HG03159 (cell line): ENCODE measurements around the gene TUBD1.
A peak's percentile ranks its signal among the peaks of the same experiment; 100 is the strongest.
"Not testable (repeated sequence)": the region's sequence is repeated elsewhere in the genome, so short reads cannot be mapped to it uniquely, and the experiment has no call there.

Source experiments
- ATAC-seq: cut with Tn5 transposase; IDR thresholded peaks from one replicate; pipeline ENCODE4 v1.9.1; 2021; ENCODE audit warnings: mild to moderate bottlenecking, moderate library complexity; ENCODE audit not compliant: unreplicated experiment

The TUBD1 gene

GRCh38 chr17:59845595-59846393 is 46.9 kb downstream of the TUBD1 start:
- peak; percentile 36 for ATAC-seq

- no peak for ATAC-seq
Measured at GRCh38 chr17:59844884-59845594, 47.7 kb downstream of the TUBD1 start.

- no peak for ATAC-seq
Measured at GRCh38 chr17:59842901-59843652, 49.7 kb downstream of the TUBD1 start.

DNA sequence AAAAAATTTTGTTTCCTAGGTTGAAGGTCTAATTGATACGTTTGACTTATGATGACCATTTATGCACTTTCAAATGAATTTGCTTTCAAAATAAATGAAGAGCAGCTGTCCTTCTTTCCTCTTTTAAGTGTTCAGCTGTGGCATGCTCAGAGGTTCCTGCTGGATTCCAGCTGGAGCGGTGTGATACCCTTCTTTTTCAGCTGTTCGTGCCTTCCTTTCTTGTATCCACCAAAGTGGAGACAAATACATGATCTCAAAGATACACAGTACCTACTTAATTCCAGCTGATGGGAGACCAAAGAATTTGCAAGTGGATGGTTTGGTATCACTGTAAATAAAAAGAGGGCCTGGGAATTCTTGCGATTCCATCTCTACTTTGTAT is 50.9 kb downstream of the TUBD1 start:
- ATAC-seq: not testable (repeated sequence)

DNA sequence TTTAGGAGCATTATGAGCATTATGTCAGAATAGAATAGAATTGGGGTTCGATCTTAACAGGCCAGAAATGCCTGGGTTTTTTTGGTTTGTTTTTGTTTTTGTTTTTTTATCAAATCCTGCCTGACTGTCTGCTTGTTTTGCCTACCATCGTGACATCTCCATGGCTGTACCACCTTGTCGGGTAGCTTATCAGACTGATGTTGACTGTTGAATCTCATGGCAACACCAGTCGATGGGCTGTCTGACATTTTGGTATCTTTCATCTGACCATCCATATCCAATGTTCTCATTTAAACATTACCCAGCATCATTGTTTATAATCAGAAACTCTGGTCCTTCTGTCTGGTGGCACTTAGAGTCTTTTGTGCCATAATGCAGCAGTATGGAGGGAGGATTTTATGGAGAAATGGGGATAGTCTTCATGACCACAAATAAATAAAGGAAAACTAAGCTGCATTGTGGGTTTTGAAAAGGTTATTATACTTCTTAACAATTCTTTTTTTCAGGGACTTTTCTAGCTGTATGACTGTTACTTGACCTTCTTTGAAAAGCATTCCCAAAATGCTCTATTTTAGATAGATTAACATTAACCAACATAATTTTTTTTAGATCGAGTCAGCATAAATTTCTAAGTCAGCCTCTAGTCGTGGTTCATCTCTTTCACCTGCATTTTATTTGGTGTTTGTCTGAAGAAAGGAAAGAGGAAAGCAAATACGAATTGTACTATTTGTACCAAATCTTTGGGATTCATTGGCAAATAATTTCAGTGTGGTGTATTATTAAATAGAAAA is 51.5 kb downstream of the TUBD1 start:
- ATAC-seq: not testable (repeated sequence)

DNA sequence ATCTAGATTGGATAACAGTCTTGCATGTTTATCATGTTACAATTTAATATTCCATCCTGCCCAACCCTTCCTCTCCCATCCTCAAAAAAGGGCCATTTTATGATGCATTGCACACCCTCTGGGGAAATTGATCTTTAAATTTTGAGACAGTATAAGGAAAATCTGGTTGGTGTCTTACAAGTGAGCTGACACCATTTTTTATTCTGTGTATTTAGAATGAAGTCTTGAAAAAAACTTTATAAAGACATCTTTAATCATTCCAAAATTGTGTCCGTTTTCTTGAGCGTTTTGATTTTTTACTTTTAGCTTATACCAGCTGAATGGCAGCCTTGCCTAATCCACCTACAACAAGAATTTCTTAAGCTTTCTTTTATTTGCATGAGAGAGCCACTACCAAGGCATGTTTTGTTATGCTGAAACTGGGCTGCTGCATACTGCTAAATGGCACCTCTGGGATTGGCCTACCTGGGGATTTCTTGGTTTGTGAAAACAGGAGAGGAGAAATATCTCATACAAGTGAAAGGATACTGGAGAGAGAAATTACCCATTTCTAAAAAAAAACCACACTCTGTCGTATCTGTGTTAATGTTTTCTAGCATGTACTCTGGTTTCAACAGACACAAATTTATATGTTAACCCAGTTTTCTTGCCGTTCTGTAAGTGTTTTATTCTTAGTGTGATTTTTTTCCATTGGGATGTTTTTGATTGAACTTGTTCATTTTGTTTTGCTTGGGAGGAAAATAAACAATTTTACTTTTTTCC is 52.2 kb downstream of the TUBD1 start:
- ATAC-seq: no peak

DNA sequence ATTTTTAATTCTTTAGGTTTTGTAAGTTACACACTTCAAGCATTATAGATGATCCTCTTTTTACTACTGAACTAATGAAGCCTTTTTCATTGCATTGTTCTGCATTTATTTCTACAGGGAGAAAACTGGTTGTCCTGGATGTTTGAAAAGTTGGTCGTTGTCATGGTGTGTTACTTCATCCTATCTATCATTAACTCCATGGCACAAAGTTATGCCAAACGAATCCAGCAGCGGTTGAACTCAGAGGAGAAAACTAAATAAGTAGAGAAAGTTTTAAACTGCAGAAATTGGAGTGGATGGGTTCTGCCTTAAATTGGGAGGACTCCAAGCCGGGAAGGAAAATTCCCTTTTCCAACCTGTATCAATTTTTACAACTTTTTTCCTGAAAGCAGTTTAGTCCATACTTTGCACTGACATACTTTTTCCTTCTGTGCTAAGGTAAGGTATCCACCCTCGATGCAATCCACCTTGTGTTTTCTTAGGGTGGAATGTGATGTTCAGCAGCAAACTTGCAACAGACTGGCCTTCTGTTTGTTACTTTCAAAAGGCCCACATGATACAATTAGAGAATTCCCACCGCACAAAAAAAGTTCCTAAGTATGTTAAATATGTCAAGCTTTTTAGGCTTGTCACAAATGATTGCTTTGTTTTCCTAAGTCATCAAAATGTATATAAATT is 53.0 kb downstream of the TUBD1 start:
- ATAC-seq: no peak

DNA sequence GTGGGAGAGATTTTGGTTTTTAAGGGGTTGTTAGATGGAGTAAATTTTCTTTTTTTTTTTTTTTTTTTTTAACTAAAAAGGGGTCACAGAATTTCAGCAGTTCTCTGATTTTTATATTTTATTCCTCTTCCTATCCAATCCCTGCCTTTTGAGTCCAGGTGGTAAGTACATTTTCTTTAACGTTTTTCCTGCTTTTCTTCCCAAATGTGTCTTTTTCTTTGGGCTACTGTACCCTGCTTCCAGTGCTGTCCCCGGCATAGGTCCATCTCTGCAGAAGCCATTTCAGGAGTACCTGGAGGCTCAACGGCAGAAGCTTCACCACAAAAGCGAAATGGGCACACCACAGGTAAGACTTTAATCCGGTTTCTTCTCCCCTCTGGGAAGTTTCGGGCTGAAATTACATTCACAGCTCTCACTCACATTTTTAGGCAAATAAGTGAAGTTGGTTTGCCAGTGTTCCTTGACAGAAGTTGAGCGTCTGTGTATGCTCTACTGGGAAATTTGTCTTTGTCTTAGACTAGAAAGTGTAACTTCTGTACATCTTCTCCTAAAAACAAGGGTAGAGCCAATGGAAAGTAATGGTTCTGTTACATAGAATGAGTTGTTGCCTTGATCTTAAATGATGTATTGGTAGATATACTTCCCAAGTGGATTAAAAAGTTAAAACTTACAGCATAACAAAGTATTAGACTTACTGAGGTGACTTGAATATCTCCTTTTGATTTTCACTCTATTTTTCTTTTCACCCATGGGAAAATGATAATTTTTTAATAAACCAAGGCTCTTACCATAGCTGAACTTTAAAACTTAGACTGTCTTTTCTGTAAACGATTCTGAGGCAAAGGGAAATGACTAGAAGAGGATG is 54.5 kb downstream of the TUBD1 start:
- no peak for ATAC-seq

DNA sequence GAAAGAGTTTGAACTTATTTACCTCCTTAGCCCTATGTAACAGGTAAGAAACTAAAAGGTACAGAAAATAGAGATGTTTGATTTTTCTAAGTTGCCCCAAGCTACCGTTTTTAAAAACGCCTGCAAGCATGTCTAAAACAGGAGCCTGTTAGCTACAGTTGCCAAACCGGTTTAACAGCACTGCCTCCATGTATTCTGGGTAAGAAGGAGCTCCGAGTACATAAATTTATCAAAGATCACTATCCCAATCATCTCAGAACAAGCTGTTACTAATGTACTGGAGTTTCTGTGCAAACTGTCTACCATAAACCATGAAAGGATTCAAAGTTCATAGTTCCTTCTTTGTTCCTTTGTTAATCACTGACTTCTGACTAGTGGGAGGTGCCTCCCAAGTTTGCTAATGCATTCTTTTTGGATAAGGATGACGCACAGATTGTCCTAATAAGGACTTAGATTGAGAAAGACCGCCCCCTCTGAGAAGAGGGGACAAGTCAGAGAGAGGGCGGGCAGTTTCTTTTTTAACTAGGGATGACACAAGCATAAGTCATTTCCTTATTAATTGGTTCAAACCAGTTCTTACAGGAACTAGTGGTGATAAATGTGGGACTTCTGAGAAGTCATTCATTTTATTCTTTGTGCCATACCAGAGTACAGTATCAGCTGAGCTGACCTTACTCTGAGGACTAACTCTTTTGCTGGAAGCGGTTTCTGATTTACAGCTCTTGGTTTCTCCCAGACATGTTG is 55.3 kb downstream of the TUBD1 start:
- ATAC-seq: peak; percentile 84

- ATAC-seq: no peak
Measured at GRCh38 chr17:59832883-59833379, 59.8 kb downstream of the TUBD1 start.

GRCh38 chr17:59830846-59831486 is 61.8 kb downstream of the TUBD1 start:
- ATAC-seq: no peak

DNA sequence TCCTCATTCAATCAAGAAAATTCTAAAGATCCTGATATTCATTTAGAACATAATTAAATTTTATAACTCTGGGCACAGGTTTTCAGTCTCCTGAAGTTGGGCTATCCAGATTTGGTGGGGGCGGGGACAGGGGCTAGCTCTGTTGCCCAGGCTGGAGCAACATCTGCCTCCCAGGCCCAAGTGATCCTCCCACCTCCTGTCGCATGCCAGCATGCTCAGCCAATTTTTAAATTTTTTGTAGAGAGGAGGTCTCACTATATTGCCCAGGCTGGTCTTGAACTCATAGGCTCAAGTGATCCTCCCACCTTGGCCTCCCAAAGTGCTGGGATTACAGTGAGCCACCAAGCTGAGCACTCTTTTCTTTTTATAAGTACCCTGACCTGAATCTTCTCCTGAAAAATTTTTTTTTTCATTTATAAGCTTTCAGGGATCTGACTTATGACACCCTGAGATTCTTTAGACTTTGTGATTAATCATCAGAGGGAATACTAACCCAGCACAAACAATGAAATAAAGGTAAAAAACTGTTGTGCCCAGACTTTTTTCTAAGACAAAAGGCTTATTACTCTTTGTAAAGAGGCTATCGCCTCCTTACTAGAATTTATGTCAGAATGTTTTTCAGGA is 62.6 kb downstream of the TUBD1 start:
- ATAC-seq: no peak

DNA sequence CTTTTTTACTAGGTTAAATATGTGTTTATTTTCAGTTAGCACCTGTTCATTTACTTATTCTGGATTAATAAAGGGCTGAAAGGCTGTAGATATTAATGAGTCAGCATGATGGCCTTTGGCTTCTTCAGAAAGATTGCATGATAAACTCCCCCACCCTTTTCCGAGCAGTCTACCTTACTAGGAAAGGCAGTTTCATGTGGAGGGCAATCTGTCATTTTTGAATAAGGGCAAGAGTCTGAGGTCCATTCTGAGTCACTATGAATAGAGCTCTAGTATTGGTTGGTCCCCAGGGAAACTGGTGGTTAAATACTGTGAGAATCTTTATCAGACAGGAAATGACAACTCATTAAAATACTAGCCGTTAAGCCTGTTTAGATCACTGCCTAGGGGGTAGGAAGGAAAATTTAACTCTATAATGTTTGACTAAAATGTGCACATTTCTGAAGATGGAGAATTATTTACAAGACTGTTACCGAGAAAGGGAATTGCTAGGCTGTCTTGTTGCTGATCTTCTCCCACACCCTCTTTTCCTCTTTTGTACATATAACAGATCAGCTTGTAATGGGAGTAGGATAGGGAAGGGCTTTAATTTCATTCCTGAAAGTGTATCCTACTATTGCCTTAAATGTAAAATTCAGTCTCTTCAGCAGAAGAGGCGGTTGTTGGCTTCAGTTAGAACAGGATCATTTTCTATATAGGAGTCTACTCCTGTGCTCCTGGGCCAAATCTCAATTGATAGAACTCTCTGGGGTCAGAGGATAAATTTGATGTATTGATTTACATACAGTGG is 63.3 kb downstream of the TUBD1 start:
- ATAC-seq: peak; percentile 78

DNA sequence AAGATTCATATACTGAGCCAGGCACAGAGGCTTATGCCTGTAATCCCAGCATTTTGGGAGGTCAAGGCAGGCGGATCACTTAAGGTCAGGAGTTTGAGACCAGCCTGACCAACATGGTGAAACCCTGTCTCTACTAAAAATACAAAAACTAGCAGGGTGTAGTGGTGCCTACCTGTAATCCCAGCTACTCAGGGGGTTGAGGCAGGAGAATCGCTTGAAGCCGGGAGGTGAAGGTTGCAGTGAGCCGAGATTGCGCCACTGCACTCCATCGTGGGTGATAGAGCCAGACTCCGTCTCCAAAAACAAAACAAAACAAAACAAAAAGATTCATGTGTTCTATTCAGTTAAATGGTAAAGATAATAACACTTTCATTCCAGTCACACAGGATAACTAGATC is 63.9 kb downstream of the TUBD1 start:
- not testable (repeated sequence) for ATAC-seq

- no peak for ATAC-seq
Measured at GRCh38 chr17:59828478-59828760, 64.3 kb downstream of the TUBD1 start.
